Uterus (tissue), 2 donors: ENCODE measurements around the gene MTREX.

Experiments
- CTCF ChIP-seq, 4 experiments: fragments of 200-600 bp in 2 of 4; fragments of 450-650 bp in 2 of 4; sonication (generic) in 2 of 4; IDR thresholded peaks; one replicate each; pipeline ENCODE4 v1.5.1; 2016 to 2019; ENCODE audit warnings: antibody characterized with exemption in 4 of 4, mild to moderate bottlenecking in 2 of 4, moderate library complexity in 1 of 4
- POLR2A ChIP-seq, 2 donors: fragments of 450-650 bp; IDR thresholded peaks; one replicate each; pipeline ENCODE4 v1.6.1; 2016; ENCODE audit warnings: antibody characterized with exemption in 2 of 2, mild to moderate bottlenecking in 1 of 2, moderate library complexity in 1 of 2

- TF ChIP-seq CTCF (IDR thresholded peaks at IDR 0.05) = no peak
- TF ChIP-seq POLR2A (IDR thresholded peaks at IDR 0.05) = no peak
Measured at GRCh38 chr5:55350754-55351153, 43.0 kb downstream of the MTREX start.
